SK-N-SH treated with all-trans-retinoic acid at 6 μM for 48 hours (cell line): ENCODE results near the gene ELOVL5.

ENCODE experiments used
- ATAC-seq: fragments of 200-7000 bp; cut with Tn5 transposase; 3 replicates; pipeline ENCODE4 v1.9.1; 2020; ENCODE audit warnings: mild to moderate bottlenecking, moderate library complexity
- ARNTL ChIP-seq: fragments of 450-650 bp; formaldehyde crosslinking; IDR thresholded peaks from 2 replicates; pipeline ENCODE4 v1.5.0; 2020; ENCODE audit warnings: low read depth, mild to moderate bottlenecking, moderate library complexity, borderline replicate concordance
- BACH2 ChIP-seq: fragments of 250-450 bp; sonication (Bioruptor Pico); IDR thresholded peaks from 2 replicates; pipeline ENCODE4 v1.9.0; 2021; ENCODE audit warnings: mild to moderate bottlenecking, borderline replicate concordance
- CREB5 ChIP-seq: fragments of 250-450 bp; sonication (Bioruptor Pico); IDR thresholded peaks from 2 replicates; pipeline ENCODE4 v1.5.1; 2020; ENCODE audit warnings: low read depth, mild to moderate bottlenecking, moderate library complexity
- CSDC2 ChIP-seq: fragments of 250-450 bp; sonication (Bioruptor Pico); IDR thresholded peaks from 2 replicates; pipeline ENCODE4 v1.5.0; 2020; ENCODE audit warnings: mild to moderate bottlenecking, moderate library complexity
- CSRNP3 ChIP-seq: fragments of 250-450 bp; sonication (Bioruptor Pico); IDR thresholded peaks from 2 replicates; pipeline ENCODE4 v1.5.1; 2021; ENCODE audit warnings: mild to moderate bottlenecking, moderate library complexity
- ESRRG ChIP-seq: fragments of 250-450 bp; sonication (Bioruptor Pico); IDR thresholded peaks from 2 replicates; pipeline ENCODE4 v1.6.1; 2021; ENCODE audit warnings: mild to moderate bottlenecking
- GLIS3 ChIP-seq: fragments of 250-450 bp; sonication (Bioruptor Pico); IDR thresholded peaks from 2 replicates; pipeline ENCODE4 v1.5.0; 2020; ENCODE audit warnings: mild to moderate bottlenecking, moderate library complexity
- OSR1 ChIP-seq: fragments of 250-450 bp; sonication (Bioruptor Pico); IDR thresholded peaks from 2 replicates; pipeline ENCODE4 v1.8.0; 2022; ENCODE audit warnings: moderate library complexity, mild to moderate bottlenecking, inconsistent platforms
- PATZ1 ChIP-seq: fragments of 250-450 bp; sonication (Bioruptor Pico); IDR thresholded peaks from 2 replicates; pipeline ENCODE4 v1.8.0; 2020; ENCODE audit warnings: mild to moderate bottlenecking, moderate library complexity, borderline replicate concordance
- POU6F1 ChIP-seq: fragments of 250-450 bp; sonication (Bioruptor Pico); IDR thresholded peaks from 2 replicates; pipeline ENCODE4 v1.8.0; 2021; ENCODE audit warnings: low read depth, mild to moderate bottlenecking, moderate library complexity, borderline replicate concordance
- PPARA ChIP-seq: fragments of 250-450 bp; sonication (Bioruptor Pico); IDR thresholded peaks from 2 replicates; pipeline ENCODE4 v1.5.0; 2020; ENCODE audit warnings: mild to moderate bottlenecking, borderline replicate concordance
- RARB ChIP-seq: fragments of 250-450 bp; sonication (Bioruptor Pico); IDR thresholded peaks from 2 replicates; pipeline ENCODE4 v1.8.0; 2021; ENCODE audit warnings: mild to moderate bottlenecking, moderate library complexity
- SNAI2 ChIP-seq: fragments of 250-450 bp; sonication (Bioruptor Pico); IDR thresholded peaks from 2 replicates; pipeline ENCODE4 v1.5.0; 2020; ENCODE audit warnings: mild to moderate bottlenecking, moderate library complexity
- TOX ChIP-seq: fragments of 250-450 bp; sonication (Bioruptor Pico); IDR thresholded peaks from 2 replicates; pipeline ENCODE4 v1.8.0; 2021; ENCODE audit warnings: mild to moderate bottlenecking, moderate library complexity, borderline replicate concordance
- TSHZ2 ChIP-seq: fragments of 250-450 bp; sonication (Bioruptor Pico); IDR thresholded peaks from 2 replicates; pipeline ENCODE4 v1.5.0; 2020; ENCODE audit warnings: mild to moderate bottlenecking, moderate library complexity
- ZFP30 ChIP-seq: fragments of 450-650 bp; formaldehyde crosslinking; IDR thresholded peaks from 2 replicates; pipeline ENCODE4 v1.5.0; 2022; ENCODE audit warnings: mild to moderate bottlenecking, moderate library complexity
- ZNF565 ChIP-seq: fragments of 450-650 bp; formaldehyde crosslinking; conservative IDR thresholded peaks from 2 replicates; pipeline ENCODE4 v1.5.0; 2020; ENCODE audit warnings: low read depth, mild to moderate bottlenecking, moderate library complexity
- ZNF70 ChIP-seq: fragments of 450-650 bp; formaldehyde crosslinking; IDR thresholded peaks from 2 replicates; pipeline ENCODE4 v1.5.0; 2020; ENCODE audit warnings: mild to moderate bottlenecking, moderate library complexity
- ZNF8 ChIP-seq: fragments of 450-650 bp; formaldehyde crosslinking; IDR thresholded peaks from 2 replicates; pipeline ENCODE4 v1.5.0; 2020; ENCODE audit warnings: mild to moderate bottlenecking, moderate library complexity

ELOVL5 gene

GRCh38 chr6:53227847-53228246, 120.9 kb downstream of the ELOVL5 start:
- ATAC-seq = no peak

GRCh38 chr6:53220605-53221004, 128.1 kb downstream of the ELOVL5 start:
- ATAC-seq = no peak
- no peak for TF ChIP-seq CSRNP3 (CRISPR knock-in tag)
- TF ChIP-seq TOX (CRISPR knock-in tag) = no peak
- no peak for TF ChIP-seq PATZ1 (CRISPR knock-in tag)
- TF ChIP-seq TSHZ2 (CRISPR knock-in tag) = no peak
- TF ChIP-seq POU6F1 (CRISPR knock-in tag) = no peak
- TF ChIP-seq ZFP30 (CRISPR knock-in tag) = no peak
- no peak for TF ChIP-seq PPARA
- no peak for TF ChIP-seq BACH2
- TF ChIP-seq SNAI2 = no peak
- TF ChIP-seq OSR1 (CRISPR knock-in tag) = no peak
- no peak for TF ChIP-seq ESRRG (CRISPR knock-in tag)
- no peak for TF ChIP-seq ZNF70
- TF ChIP-seq ZNF565 (CRISPR knock-in tag) = no peak

More at GRCh38 chr6:53227847-53228246, 120.9 kb downstream of the ELOVL5 start:
- no peak for TF ChIP-seq ZNF565 (CRISPR knock-in tag)
- no peak for TF ChIP-seq ARNTL
- no peak for TF ChIP-seq GLIS3 (CRISPR knock-in tag)
- no peak for TF ChIP-seq ZNF8 (CRISPR knock-in tag)
- no peak for TF ChIP-seq PATZ1 (CRISPR knock-in tag)
- no peak for TF ChIP-seq TSHZ2 (CRISPR knock-in tag)
- no peak for TF ChIP-seq SNAI2
- no peak for TF ChIP-seq ZNF70
- TF ChIP-seq ZFP30 (CRISPR knock-in tag) = no peak
- TF ChIP-seq RARB (CRISPR knock-in tag) = no peak
- TF ChIP-seq CREB5 (CRISPR knock-in tag) = no peak
- no peak for TF ChIP-seq OSR1 (CRISPR knock-in tag)
- no peak for TF ChIP-seq CSDC2 (CRISPR knock-in tag)
- TF ChIP-seq TOX (CRISPR knock-in tag) = no peak
- no peak for TF ChIP-seq BACH2
- TF ChIP-seq, all 23 proteins: peak for 0
